GM04503 (cell line): ENCODE results near the gene TMEM97.

Source experiments
- DNase-seq: peaks from one replicate; pipeline ENCODE4 v3.0.0-alpha.2; 2012; ENCODE audit warnings: low read depth

The TMEM97 gene

DNA sequence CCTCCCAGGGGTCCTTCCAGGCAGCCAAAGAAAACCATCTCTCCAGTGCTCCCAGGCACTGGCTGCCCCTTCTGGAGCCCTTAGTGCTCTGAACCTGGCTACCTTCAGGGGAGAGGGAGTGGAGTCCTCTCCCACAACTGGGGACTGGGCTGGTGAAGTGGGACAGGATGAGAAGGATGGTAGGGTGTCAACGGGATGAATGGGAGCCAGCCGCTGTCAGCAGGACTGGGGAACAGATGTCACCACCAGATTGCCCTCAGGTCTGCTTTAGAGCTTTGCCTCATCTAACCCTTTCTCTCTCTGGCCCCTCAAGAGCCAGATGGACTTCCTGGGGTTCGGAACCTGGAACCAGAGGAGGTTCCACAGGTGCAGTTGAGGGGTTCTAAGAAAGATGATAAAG, 46.5 kb downstream of the TMEM97 start:
- DNase-seq: no peak

DNA sequence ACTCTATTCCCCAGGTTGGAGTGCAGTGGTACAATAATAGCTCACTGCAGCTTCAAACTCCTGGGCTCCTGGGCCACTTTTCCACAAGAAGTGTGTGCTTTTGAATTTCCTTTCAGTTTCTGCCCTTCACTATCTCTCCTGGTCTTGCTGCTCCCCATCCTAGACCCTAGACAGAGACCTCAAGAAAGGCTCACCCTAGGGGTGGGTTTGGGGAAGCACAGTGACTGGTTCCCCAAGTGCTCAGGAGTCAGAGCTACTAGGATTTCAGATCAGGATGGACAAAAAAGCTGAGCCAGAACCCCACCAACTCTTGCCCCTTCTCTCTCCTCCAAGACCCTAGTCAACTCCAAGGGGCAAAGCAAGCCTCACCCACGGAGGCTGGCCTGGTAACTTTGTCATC, 47.6 kb downstream of the TMEM97 start:
- no peak for DNase-seq

DNA sequence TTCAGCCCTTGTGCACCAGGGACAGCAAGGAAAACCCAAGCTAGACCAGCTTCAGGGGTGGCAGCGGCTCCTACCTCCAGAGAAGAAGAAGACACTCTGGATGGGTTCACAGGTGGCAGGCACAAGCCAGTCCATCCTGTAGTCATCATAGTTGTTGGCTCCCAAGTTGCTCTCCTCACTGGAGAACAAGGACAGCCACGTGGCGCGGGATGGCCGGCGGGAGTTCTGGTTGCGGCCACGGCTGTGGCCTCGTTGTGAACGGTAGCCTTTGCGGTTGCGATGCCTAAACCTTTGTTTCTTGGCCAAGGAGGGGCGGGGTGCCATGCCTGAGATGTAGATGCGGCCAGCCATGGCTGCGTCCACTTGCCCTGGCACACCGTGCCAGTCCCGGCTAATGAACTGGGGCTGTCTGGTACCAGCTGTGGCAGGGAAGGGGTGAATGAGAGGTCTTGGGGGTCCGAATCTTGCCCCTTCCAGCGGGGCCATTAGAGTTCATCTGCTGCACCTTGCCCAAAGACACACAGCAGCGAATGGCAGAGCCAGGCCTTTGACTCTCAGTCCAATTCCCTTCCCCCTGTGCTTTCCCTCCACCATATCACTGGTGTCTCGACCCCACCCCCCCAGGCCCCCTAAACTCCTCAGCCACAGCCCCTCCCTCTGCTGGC, 48.8 kb downstream of the TMEM97 start:
- DNase-seq: no peak

DNA sequence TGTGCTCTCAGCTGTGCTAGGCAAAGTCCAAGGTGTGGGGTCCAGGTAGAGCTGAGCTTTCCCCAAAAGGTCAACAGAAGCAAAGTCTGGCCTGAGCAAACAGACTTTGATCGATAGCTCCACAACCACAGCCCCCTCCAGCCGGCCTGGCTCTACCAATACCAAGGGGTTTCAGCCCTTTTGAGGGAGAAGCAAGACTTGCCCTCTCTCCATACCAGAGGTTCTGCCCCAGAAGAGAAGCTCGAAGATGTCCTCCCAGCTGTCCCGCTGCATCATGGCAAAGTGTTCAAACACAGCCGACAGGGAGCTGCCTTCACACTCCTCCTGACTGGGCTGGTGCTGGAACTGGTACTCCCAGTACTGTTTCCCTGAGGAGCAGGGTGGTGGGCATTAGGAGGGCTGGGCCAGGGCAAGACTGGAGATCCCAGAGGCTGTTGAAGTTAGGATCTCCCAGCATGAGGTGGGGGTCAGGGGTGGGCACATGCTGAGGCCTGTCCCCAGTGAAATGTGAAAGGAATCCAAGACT, 49.4 kb downstream of the TMEM97 start:
- no peak for DNase-seq

DNA sequence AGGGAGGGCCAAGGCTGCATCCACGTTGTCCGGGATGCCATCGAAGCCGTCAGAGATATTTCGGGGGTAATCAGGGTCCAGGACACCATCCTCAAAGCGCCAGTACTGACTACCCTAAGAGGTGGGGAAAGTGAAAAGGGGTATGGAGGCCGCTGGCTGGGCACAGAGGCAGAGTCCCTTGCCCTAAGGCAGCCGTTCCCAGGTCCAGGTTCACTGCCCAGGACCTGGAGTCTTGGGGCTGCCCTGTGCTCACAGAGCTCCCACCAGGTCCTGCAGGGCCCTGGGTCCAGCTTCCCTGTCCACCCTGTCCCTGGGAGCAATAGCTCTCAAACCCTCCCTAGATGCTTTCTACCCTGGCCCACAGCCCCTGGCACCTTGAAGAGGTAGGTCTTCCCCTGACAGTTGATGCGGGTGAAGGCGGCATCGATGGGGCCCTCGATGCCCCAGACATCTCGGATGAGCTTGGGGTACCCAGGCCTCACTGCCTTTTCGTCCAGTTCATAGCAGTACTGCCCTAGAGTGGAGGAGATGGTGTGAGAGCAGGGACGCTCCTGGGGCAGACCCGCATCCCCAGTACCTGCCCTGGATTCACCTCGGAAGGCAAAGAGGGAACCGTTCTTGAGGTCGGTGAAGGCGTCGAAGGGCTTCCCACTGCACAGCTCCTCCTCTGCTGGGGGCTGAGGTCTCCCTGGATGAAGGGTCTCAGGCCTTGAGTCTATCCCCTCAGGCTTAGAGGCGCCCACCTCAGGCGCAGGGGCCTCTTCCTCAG, 50.1 kb downstream of the TMEM97 start:
- no peak for DNase-seq

DNA sequence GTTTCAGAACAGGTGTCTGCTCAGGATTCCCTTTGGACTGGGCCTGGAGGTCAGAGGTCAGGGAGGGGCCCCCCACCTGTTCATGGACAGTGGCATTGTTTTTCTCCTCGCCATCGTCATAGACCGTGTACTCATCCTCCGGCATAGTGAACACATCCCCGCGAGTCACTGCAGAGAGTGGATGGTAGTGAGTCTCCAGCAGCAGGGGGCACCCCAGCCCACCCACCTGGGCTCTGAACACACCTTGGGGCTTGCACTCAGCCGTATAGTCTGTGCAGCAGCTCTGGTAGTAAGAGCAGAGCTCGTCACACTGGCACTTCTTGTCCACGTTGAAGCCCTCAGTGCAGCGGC, 50.7 kb downstream of the TMEM97 start:
- no peak for DNase-seq

DNA sequence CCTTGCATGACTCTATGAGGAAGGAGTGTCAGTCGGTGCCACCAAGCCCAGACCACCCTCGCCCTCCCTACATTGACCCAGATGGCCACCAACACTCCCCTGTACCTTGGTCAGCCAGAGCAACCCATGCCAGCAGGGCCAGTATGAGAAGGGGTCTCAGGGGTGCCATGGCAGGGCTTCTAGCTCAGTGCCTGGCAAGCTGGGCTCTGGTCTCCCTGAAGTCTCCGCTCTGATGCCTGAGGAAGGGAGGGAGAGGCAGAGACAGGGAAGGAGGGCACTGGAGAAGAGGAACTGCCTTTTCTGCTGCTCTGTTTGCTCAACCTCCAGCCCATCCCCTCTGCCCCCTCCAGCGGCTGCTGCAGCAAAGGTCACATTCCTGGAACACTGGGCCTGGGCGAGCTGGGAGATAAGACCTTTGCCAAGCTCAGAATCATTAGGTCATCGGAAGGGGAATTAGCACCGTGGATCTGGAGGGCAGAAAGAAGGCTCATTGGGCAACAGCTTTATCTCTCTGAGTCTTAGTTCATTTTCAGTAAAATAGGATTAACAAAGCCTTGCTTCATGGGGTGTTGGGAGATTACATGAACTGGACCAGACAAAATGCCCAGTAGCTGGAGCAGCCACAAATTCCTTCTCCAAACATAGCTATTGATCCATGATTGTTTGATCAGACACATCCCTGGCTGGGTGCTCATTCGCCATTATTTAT, 51.2 kb downstream of the TMEM97 start, which contains the start of gene VTN:
VTN (minus strand) TSS at position 273 of the 709 bp plus-strand sequence; CDS start at position 169, 104 bp downstream.
- DNase-seq: no peak

DNA sequence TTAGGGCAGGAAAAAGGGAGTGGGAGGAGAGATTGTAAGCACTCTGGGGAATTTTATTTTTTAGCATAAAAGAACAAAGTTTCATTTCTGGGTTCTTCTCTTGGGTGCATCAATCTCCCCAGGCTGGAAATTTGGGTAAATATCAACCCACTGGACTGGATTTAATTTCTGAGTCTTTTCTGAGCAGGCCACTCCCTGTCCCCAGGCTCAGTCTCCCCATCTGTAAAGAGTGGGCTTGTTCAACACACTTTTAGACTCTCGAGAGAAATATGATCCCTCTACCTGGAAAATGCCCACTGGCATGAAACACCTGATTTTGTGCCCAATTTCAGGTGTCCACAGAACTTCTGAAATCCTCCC, 51.7 kb downstream of the TMEM97 start:
- no peak for DNase-seq

DNA sequence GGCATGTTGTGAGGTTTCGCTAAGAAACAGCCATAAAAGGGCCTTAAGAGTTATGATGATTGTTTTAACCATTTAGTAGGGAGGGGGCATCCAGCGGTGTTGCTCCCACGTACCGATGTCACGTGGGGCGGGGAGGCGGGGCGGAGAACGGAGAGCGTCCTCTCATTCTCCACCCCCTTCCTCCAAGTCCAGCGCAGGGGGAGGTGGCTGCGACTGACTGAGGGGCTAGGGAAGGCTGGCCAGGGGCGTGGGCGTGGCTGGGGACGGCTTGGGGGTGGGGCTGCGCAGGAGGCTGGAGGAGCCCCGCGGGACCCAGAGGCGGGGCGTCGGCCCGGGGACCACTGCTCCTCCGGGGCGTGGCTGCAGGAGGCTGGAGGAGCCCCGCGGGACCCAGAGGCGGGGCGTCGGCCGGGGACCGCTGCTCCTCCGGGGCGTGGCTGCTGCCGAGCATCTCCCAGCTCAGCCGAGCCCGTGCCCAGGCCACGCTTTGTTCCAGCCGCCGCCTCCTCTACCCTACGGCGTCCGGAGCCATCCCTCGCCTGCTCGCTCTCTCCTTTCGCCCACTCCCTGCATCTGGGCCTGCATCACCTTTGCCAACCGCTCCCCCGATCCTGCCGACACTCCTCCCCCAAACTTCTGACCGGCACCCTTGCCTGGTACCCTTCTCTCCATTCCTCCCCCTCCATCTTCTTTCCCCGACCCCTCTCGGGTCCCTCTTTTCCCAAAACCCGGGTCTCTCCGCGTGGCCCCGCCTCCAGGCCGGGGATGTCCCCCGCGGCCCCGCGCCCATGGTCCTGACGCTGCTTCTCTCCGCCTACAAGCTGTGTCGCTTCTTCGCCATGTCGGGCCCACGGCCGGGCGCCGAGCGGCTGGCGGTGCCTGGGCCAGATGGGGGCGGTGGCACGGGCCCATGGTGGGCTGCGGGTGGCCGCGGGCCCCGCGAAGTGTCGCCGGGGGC, 52.5 kb downstream of the TMEM97 start, which contains the start of gene SARM1:
SARM1 (plus strand) TSS at position 450 of the 958 bp plus-strand sequence; CDS start at position 789, 339 bp downstream.
- DNase-seq: no peak

DNA sequence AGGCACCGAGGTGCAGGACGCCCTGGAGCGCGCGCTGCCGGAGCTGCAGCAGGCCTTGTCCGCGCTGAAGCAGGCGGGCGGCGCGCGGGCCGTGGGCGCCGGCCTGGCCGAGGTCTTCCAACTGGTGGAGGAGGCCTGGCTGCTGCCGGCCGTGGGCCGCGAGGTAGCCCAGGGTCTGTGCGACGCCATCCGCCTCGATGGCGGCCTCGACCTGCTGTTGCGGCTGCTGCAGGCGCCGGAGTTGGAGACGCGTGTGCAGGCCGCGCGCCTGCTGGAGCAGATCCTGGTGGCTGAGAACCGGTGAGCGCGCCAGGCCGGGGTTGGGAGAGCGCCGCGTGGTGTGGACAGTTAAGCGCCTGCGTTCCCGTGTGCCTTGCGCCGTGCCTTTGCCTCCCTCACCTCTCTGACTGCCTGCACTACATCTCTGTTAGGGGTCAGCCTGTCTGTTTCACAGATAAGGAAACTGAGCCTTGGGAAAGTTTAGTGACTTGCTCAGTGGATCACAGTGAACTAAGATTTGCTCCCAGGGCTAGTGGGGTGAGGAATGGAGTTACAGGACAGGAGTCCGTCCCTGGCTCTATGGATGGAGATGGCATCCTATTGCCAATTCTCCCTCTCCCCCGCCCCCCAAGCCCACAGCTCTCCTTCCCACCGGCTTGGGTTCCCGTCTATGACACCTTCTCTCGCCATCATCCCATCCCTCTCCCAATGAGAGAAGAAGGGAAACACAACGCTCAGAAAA, 53.4 kb downstream of the TMEM97 start:
- DNase-seq: no peak

DNA sequence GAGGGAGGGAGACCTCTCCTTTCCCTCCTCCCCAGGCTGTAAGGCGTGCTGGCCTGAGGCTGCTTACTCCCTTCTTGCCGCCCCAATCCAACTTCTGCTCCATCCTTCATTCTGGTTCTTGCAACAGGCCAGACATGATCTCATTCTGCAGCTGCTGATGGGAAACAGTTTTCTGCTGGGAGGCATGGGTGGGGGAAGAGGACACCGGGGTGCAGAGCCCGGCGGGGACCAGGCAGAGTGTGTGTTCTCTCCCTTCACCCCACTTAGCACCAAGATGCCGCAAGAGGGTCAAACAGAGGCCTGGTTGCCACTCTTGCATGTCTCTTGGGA, 53.9 kb downstream of the TMEM97 start:
- DNase-seq: no peak
